H1 (cell line): ENCODE measurements around the gene NPHP4. TPM values are rescaled to one million over a fixed set of nuclear protein-coding genes. Genes with fewer than 3 reads are reported as not detected.

Experiments used
- CHD2 ChIP-seq: IDR thresholded peaks from 2 replicates; pipeline ENCODE4 v1.6.1; 2012; ENCODE audit warnings: low read length, improper control_type of control experiment
- E2F6 ChIP-seq: IDR thresholded peaks from 2 replicates; pipeline ENCODE4 v1.6.1; 2012; ENCODE audit warnings: inconsistent platforms
- GTF2F1 ChIP-seq: IDR thresholded peaks from 2 replicates; pipeline ENCODE4 v1.6.1; 2012; ENCODE audit warnings: low read depth, low read length, improper control_type of control experiment, borderline replicate concordance
- KDM1A ChIP-seq: fragments of 200-600, 300-600 bp; sonication (generic); IDR thresholded peaks from 2 replicates; pipeline ENCODE4 v1.7.1; 2016; ENCODE audit warnings: mild to moderate bottlenecking, low read length, borderline replicate concordance
- RBBP5 ChIP-seq: IDR thresholded peaks from 2 replicates; pipeline ENCODE4 v1.7.1; 2012; ENCODE audit warnings: low read depth, mild to moderate bottlenecking, inconsistent platforms, low read length, moderate library complexity, borderline replicate concordance
- RNF2 ChIP-seq: fragments of 200-900, 300-1000 bp; sonication (generic); IDR thresholded peaks from 2 replicates; pipeline ENCODE4 v1.7.1; 2016; ENCODE audit warnings: borderline replicate concordance, low read depth, mild to moderate bottlenecking, antibody characterized with exemption, low read length; ENCODE audit not compliant: poor library complexity, severe bottlenecking; ENCODE audit errors: missing control alignments
- SAP30 ChIP-seq: fragments of 300-600 bp; sonication (generic); IDR thresholded peaks from 2 replicates; pipeline ENCODE4 v1.7.1; 2012; ENCODE audit warnings: low read length, moderate library complexity, mild to moderate bottlenecking, inconsistent platforms; ENCODE audit not compliant: insufficient read depth, insufficient replicate concordance
- YY1 ChIP-seq: IDR thresholded peaks from 2 replicates; pipeline ENCODE4 v1.6.1; 2011; ENCODE audit warnings: low read depth, mild to moderate bottlenecking, low read length
- polyA plus RNA-seq, 7 experiments: library from polyadenylated mRNA; depleted of rRNA in 3 of 7; stranded (reverse) in 5 of 7; unstranded in 2 of 7; fragments of >200 nt in 5 of 7; fragments of 200-250 nt in 2 of 7; gene quantifications; 1 replicate in 5 of 7; 2 replicates in 1 of 7; 4 replicates in 1 of 7; pipeline versions ENCODE4 v1.2.1 to v1.2.3, GENCODE V29; 2011 to 2013; ENCODE audit warnings: missing spikeins in 2 of 7, mixed read lengths in 2 of 7
- total RNA-seq: library from RNA; stranded (reverse); fragmentation: NEBNext Ultra II Directional; extraction: Animal tissue kit (Norgen Biotek cat#: 25700); gene quantifications from 2 replicates; pipeline ENCODE4 v1.2.1, GENCODE V29; 2021
- TF ChIP-seq, protein P1 (sequence below), 3 experiments: IDR thresholded peaks; 1 replicate in 2 of 3; 2 replicates in 1 of 3; pipeline versions ENCODE4 v1.5.1 to v1.6.1; 2011; ENCODE audit warnings: low read length in 3 of 3, mild to moderate bottlenecking in 3 of 3, inconsistent platforms in 2 of 3, low read depth in 1 of 3, moderate library complexity in 1 of 3; ENCODE audit not compliant: insufficient read depth in 1 of 3; ENCODE audit errors: control extremely low read depth in 1 of 3

Gene NPHP4
- total and polyA plus RNA-seq, 2 of the 8 experiments (the other 6 are each of a cell fraction or from before 2014, with no cell fraction given) = 5.8 to 14.0 TPM

- TF ChIP-seq RBBP5 = no peak
- no peak for TF ChIP-seq E2F6
- TF ChIP-seq CHD2 = no peak
- no peak for TF ChIP-seq SAP30
- no peak for TF ChIP-seq YY1
- TF ChIP-seq GTF2F1 = no peak
- TF ChIP-seq KDM1A = no peak
- TF ChIP-seq, protein P1, sequence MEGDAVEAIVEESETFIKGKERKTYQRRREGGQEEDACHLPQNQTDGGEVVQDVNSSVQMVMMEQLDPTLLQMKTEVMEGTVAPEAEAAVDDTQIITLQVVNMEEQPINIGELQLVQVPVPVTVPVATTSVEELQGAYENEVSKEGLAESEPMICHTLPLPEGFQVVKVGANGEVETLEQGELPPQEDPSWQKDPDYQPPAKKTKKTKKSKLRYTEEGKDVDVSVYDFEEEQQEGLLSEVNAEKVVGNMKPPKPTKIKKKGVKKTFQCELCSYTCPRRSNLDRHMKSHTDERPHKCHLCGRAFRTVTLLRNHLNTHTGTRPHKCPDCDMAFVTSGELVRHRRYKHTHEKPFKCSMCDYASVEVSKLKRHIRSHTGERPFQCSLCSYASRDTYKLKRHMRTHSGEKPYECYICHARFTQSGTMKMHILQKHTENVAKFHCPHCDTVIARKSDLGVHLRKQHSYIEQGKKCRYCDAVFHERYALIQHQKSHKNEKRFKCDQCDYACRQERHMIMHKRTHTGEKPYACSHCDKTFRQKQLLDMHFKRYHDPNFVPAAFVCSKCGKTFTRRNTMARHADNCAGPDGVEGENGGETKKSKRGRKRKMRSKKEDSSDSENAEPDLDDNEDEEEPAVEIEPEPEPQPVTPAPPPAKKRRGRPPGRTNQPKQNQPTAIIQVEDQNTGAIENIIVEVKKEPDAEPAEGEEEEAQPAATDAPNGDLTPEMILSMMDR (IDR thresholded peaks at IDR 0.05; ENCODE audit: control extremely low read depth in 1 of 3, insufficient read depth in 1 of 3, low read depth in 1 of 3, low read length in 3 of 3) = no peak
- no peak for TF ChIP-seq RNF2
Measured at GRCh38 chr1:6025269-6026094, 33.3 kb upstream of the NPHP4 start (continued).
